SK-N-SH treated with all-trans-retinoic acid at 6 μM for 48 hours (cell line): Measurements from ENCODE around the gene INSIG2.

ENCODE experiments used
- BACH2 ChIP-seq: fragments of 250-450 bp; sonication (Bioruptor Pico); IDR thresholded peaks from 2 replicates; pipeline ENCODE4 v1.9.0; 2021; ENCODE audit warnings: mild to moderate bottlenecking, borderline replicate concordance
- ESRRG ChIP-seq: fragments of 250-450 bp; sonication (Bioruptor Pico); IDR thresholded peaks from 2 replicates; pipeline ENCODE4 v1.6.1; 2021; ENCODE audit warnings: mild to moderate bottlenecking
- GLIS3 ChIP-seq: fragments of 250-450 bp; sonication (Bioruptor Pico); IDR thresholded peaks from 2 replicates; pipeline ENCODE4 v1.5.0; 2020; ENCODE audit warnings: mild to moderate bottlenecking, moderate library complexity
- RARB ChIP-seq: fragments of 250-450 bp; sonication (Bioruptor Pico); IDR thresholded peaks from 2 replicates; pipeline ENCODE4 v1.8.0; 2021; ENCODE audit warnings: mild to moderate bottlenecking, moderate library complexity
- TCF4 ChIP-seq: fragments of 250-450 bp; sonication (Bioruptor Pico); IDR thresholded peaks from 2 replicates; pipeline ENCODE4 v1.8.0; 2021; ENCODE audit warnings: mild to moderate bottlenecking, moderate library complexity, borderline replicate concordance
- TOX ChIP-seq: fragments of 250-450 bp; sonication (Bioruptor Pico); IDR thresholded peaks from 2 replicates; pipeline ENCODE4 v1.8.0; 2021; ENCODE audit warnings: mild to moderate bottlenecking, moderate library complexity, borderline replicate concordance
- ZC3H10 ChIP-seq: fragments of 250-450 bp; sonication (Bioruptor Pico); IDR thresholded peaks from 2 replicates; pipeline ENCODE4 v1.5.1; 2021; ENCODE audit warnings: mild to moderate bottlenecking, moderate library complexity
- ZFP3 ChIP-seq: fragments of 250-450 bp; sonication (Bioruptor Pico); IDR thresholded peaks from 2 replicates; pipeline ENCODE4 v1.5.0; 2020; ENCODE audit warnings: mild to moderate bottlenecking, moderate library complexity
- ZFP30 ChIP-seq: fragments of 450-650 bp; formaldehyde crosslinking; IDR thresholded peaks from 2 replicates; pipeline ENCODE4 v1.5.0; 2022; ENCODE audit warnings: mild to moderate bottlenecking, moderate library complexity
- ZNF565 ChIP-seq: fragments of 450-650 bp; formaldehyde crosslinking; conservative IDR thresholded peaks from 2 replicates; pipeline ENCODE4 v1.5.0; 2020; ENCODE audit warnings: low read depth, mild to moderate bottlenecking, moderate library complexity
- TF ChIP-seq, protein P1 (sequence below): fragments of 250-450 bp; sonication (Bioruptor Pico); IDR thresholded peaks from 2 replicates; pipeline ENCODE4 v1.5.1; 2021; ENCODE audit warnings: mild to moderate bottlenecking, moderate library complexity
- TF ChIP-seq, protein P2 (sequence below): fragments of 250-450 bp; sonication (Bioruptor Pico); IDR thresholded peaks from 2 replicates; pipeline ENCODE4 v1.8.0; 2020; ENCODE audit warnings: mild to moderate bottlenecking, moderate library complexity, borderline replicate concordance
- TF ChIP-seq, protein P3 (sequence below): fragments of 250-450 bp; sonication (Bioruptor Pico); IDR thresholded peaks from 2 replicates; pipeline ENCODE4 v1.5.1; 2020; ENCODE audit warnings: low read depth, mild to moderate bottlenecking, moderate library complexity

DNA sequence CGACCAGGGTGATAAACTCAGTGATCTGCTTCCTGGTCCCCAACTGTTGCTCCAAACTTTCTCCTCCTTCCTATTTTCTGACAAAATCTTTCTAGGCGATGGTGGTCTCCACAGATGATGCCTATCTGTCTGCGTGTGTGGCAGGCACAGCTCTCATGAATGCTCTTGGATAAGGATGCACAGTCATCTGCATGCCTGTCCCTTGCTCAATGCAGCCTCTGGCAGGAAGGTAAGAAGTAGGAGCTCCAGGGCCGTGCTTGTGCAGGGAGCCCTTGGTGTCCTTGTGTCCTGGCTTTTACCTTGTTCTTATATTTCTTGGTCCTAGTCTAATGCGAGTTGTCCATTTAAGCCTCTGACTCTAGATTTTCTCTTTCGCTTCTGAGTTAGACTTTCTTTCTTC is 57.5 kb downstream of the INSIG2 start:
- TF ChIP-seq ZFP3 (CRISPR knock-in tag) (no peak), ZFP30 (CRISPR knock-in tag) (no peak), GLIS3 (CRISPR knock-in tag) (no peak), TCF4 (CRISPR knock-in tag) (no peak), ESRRG (CRISPR knock-in tag) (no peak), ZNF565 (CRISPR knock-in tag) (no peak), ZC3H10 (no peak), TOX (CRISPR knock-in tag) (no peak), BACH2 (CRISPR knock-in tag) (no peak), RARB (CRISPR knock-in tag) (no peak)
- TF ChIP-seq, protein P1, sequence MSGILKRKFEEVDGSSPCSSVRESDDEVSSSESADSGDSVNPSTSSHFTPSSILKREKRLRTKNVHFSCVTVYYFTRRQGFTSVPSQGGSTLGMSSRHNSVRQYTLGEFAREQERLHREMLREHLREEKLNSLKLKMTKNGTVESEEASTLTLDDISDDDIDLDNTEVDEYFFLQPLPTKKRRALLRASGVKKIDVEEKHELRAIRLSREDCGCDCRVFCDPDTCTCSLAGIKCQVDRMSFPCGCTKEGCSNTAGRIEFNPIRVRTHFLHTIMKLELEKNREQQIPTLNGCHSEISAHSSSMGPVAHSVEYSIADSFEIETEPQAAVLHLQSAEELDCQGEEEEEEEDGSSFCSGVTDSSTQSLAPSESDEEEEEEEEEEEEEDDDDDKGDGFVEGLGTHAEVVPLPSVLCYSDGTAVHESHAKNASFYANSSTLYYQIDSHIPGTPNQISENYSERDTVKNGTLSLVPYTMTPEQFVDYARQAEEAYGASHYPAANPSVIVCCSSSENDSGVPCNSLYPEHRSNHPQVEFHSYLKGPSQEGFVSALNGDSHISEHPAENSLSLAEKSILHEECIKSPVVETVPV (CRISPR knock-in tag) = no peak
- TF ChIP-seq, protein P2, sequence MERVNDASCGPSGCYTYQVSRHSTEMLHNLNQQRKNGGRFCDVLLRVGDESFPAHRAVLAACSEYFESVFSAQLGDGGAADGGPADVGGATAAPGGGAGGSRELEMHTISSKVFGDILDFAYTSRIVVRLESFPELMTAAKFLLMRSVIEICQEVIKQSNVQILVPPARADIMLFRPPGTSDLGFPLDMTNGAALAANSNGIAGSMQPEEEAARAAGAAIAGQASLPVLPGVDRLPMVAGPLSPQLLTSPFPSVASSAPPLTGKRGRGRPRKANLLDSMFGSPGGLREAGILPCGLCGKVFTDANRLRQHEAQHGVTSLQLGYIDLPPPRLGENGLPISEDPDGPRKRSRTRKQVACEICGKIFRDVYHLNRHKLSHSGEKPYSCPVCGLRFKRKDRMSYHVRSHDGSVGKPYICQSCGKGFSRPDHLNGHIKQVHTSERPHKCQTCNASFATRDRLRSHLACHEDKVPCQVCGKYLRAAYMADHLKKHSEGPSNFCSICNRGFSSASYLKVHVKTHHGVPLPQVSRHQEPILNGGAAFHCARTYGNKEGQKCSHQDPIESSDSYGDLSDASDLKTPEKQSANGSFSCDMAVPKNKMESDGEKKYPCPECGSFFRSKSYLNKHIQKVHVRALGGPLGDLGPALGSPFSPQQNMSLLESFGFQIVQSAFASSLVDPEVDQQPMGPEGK (CRISPR knock-in tag) = no peak
- TF ChIP-seq, protein P3, sequence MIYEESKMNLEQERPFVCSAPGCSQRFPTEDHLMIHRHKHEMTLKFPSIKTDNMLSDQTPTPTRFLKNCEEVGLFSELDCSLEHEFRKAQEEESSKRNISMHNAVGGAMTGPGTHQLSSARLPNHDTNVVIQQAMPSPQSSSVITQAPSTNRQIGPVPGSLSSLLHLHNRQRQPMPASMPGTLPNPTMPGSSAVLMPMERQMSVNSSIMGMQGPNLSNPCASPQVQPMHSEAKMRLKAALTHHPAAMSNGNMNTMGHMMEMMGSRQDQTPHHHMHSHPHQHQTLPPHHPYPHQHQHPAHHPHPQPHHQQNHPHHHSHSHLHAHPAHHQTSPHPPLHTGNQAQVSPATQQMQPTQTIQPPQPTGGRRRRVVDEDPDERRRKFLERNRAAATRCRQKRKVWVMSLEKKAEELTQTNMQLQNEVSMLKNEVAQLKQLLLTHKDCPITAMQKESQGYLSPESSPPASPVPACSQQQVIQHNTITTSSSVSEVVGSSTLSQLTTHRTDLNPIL (CRISPR knock-in tag) = no peak
